H9 (cell line): ENCODE data around the gene LARGE1. TPM values are rescaled to one million over a fixed set of nuclear protein-coding genes. Genes with fewer than 3 reads are reported as not detected.

ENCODE experiments used
- DNase-seq: peaks from one replicate; pipeline ENCODE4 v3.0.0-alpha.2; 2017
- H2AFZ ChIP-seq: one replicate; pipeline ENCODE4 v1.6.1; 2013; ENCODE audit warnings: mild to moderate bottlenecking, low read length, control low read depth, moderate library complexity
- H2AK5ac ChIP-seq: 2 replicates; pipeline ENCODE4 v1.6.1; 2013; ENCODE audit warnings: low read length, control low read depth, mixed read lengths; ENCODE audit not compliant: insufficient read length
- H2BK120ac ChIP-seq: one replicate; pipeline ENCODE4 v1.6.1; 2013; ENCODE audit warnings: low read depth, mild to moderate bottlenecking, low read length, control low read depth, inconsistent platforms; ENCODE audit not compliant: poor library complexity, severe bottlenecking
- H2BK12ac ChIP-seq: 2 replicates; pipeline ENCODE4 v1.6.1; 2013; ENCODE audit warnings: low read length, control low read depth, mixed read lengths, low read depth; ENCODE audit not compliant: insufficient read length
- H2BK15ac ChIP-seq: 2 replicates; pipeline ENCODE4 v1.6.1; 2013; ENCODE audit warnings: low read depth, low read length, control low read depth
- H2BK20ac ChIP-seq: one replicate; pipeline ENCODE4 v1.6.1; 2013; ENCODE audit warnings: low read depth, mild to moderate bottlenecking, low read length, control low read depth, inconsistent platforms; ENCODE audit not compliant: poor library complexity, severe bottlenecking
- H2BK5ac ChIP-seq: 2 replicates; pipeline ENCODE4 v1.6.1; 2013; ENCODE audit warnings: low read length, control low read depth, mixed read lengths; ENCODE audit not compliant: insufficient read length
- H3K14ac ChIP-seq: 2 replicates; pipeline ENCODE4 v1.6.1; 2013; ENCODE audit warnings: low read length, control low read depth; ENCODE audit not compliant: insufficient read depth
- H3K18ac ChIP-seq: 2 replicates; pipeline ENCODE4 v1.6.1; 2013; ENCODE audit warnings: low read depth, mild to moderate bottlenecking, mixed read lengths, low read length, control low read depth; ENCODE audit not compliant: insufficient read length
- H3K23ac ChIP-seq: 2 replicates; pipeline ENCODE4 v1.6.1; 2013; ENCODE audit warnings: low read length, control low read depth, mixed read lengths, low read depth; ENCODE audit not compliant: insufficient read length
- H3K23me2 ChIP-seq: 2 replicates; pipeline ENCODE4 v1.6.1; 2013; ENCODE audit warnings: low read depth, mild to moderate bottlenecking, mixed read lengths, low read length, control low read depth; ENCODE audit not compliant: insufficient read length, poor library complexity, severe bottlenecking
- H3K27ac ChIP-seq: 2 replicates; pipeline ENCODE4 v1.5.1; 2013; ENCODE audit warnings: low read length, control low read depth, mixed read lengths, low read depth; ENCODE audit not compliant: insufficient read length
- H3K27me3 ChIP-seq: 2 replicates; pipeline ENCODE4 v1.6.1; 2013; ENCODE audit warnings: low read length, control low read depth, inconsistent platforms; ENCODE audit not compliant: insufficient read depth
- H3K4ac ChIP-seq: 2 replicates; pipeline ENCODE4 v1.6.1; 2013; ENCODE audit warnings: low read depth, mild to moderate bottlenecking, control low read depth, inconsistent platforms, low read length, moderate library complexity
- H3K4me1 ChIP-seq: 2 replicates; pipeline ENCODE4 v1.6.1; 2013; ENCODE audit warnings: low read length, control low read depth, inconsistent platforms; ENCODE audit not compliant: insufficient read depth
- H3K4me2 ChIP-seq: 2 replicates; pipeline ENCODE4 v1.6.1; 2013; ENCODE audit warnings: low read length, control low read depth, mixed read lengths; ENCODE audit not compliant: insufficient read length, insufficient read depth
- H3K56ac ChIP-seq: 2 replicates; pipeline ENCODE4 v1.6.1; 2013; ENCODE audit warnings: low read depth, mild to moderate bottlenecking, mixed read lengths, low read length, control low read depth; ENCODE audit not compliant: insufficient read length
- H3K79me1 ChIP-seq: 2 replicates; pipeline ENCODE4 v1.6.1; 2013; ENCODE audit warnings: low read depth, mild to moderate bottlenecking, moderate library complexity, low read length, control low read depth, inconsistent platforms; ENCODE audit not compliant: insufficient read depth, poor library complexity, severe bottlenecking
- H3K79me2 ChIP-seq: 2 replicates; pipeline ENCODE4 v1.6.1; 2013; ENCODE audit warnings: low read length, control low read depth, inconsistent platforms; ENCODE audit not compliant: insufficient read depth
- H3K9ac ChIP-seq: 2 replicates; pipeline ENCODE4 v1.6.1; 2013; ENCODE audit warnings: low read length, control low read depth, mixed read lengths; ENCODE audit not compliant: insufficient read length; ENCODE audit errors: extremely low read depth
- H3K9me3 ChIP-seq: one replicate; pipeline ENCODE4 v1.6.1; 2013; ENCODE audit warnings: low read depth, low read length, inconsistent platforms; ENCODE audit not compliant: control insufficient read depth
- H3T11ph ChIP-seq: one replicate; pipeline ENCODE4 v1.6.1; 2013; ENCODE audit warnings: mild to moderate bottlenecking, low read length, control low read depth, inconsistent platforms
- H4K20me1 ChIP-seq: one replicate; pipeline ENCODE4 v1.6.1; 2013; ENCODE audit not compliant: control insufficient read depth, insufficient read length, insufficient read depth
- H4K5ac ChIP-seq: 2 replicates; pipeline ENCODE4 v1.6.1; 2013; ENCODE audit warnings: low read depth, mild to moderate bottlenecking, mixed read lengths, low read length, control low read depth; ENCODE audit not compliant: insufficient read length
- H4K8ac ChIP-seq: replicated peaks from 2 replicates; pipeline ENCODE4 v1.6.1; 2013; ENCODE audit warnings: low read length, control low read depth, mixed read lengths, low read depth; ENCODE audit not compliant: insufficient read length
- H4K91ac ChIP-seq: 2 replicates; pipeline ENCODE4 v1.6.1; 2013; ENCODE audit warnings: low read depth, mild to moderate bottlenecking, moderate library complexity, mixed read lengths, low read length, control low read depth; ENCODE audit not compliant: insufficient read length
- H3K27ac Mint-ChIP-seq, 3 experiments: 2 replicates in 2 of 3; 3 replicates in 1 of 3; pipeline ENCODE4 v1.8.0; 2020 to 2021; ENCODE audit warnings: mixed read lengths in 3 of 3, mild to moderate bottlenecking in 1 of 3, moderate library complexity in 1 of 3
- H3K27me3 Mint-ChIP-seq: 2 replicates; pipeline ENCODE4 v1.8.0; 2021; ENCODE audit warnings: low read depth, mild to moderate bottlenecking, moderate library complexity, mixed read lengths
- H3K36me3 Mint-ChIP-seq, 3 experiments: 2 replicates in 2 of 3; 3 replicates in 1 of 3; pipeline ENCODE4 v1.8.0; 2020 to 2021; ENCODE audit warnings: low read depth in 3 of 3, mixed read lengths in 3 of 3; ENCODE audit not compliant: insufficient read depth in 1 of 3
- H3K4me1 Mint-ChIP-seq, 2 experiments: 2 replicates each; pipeline ENCODE4 v1.8.0; 2020; ENCODE audit warnings: mixed read lengths in 2 of 2
- H3K4me3 Mint-ChIP-seq, 2 experiments: 2 replicates in 1 of 2; 3 replicates in 1 of 2; pipeline ENCODE4 v1.8.0; 2020 to 2021; ENCODE audit warnings: mild to moderate bottlenecking in 2 of 2, mixed read lengths in 2 of 2, moderate library complexity in 1 of 2
- H3K9me3 Mint-ChIP-seq, 2 experiments: 2 replicates in 1 of 2; 3 replicates in 1 of 2; pipeline ENCODE4 v1.8.0; 2020; ENCODE audit warnings: mild to moderate bottlenecking in 2 of 2, mixed read lengths in 2 of 2, moderate library complexity in 1 of 2
- WGBS: extraction: QIAGEN DNeasy Blood & Tissue Kit; methylation state at CpG from one replicate; pipeline ENCODE4 v1.1.7; 2013; ENCODE audit warnings: missing lambda C conversion rate, low lambda C conversion rate, mixed read lengths; ENCODE audit not compliant: insufficient read length; ENCODE audit errors: extremely low coverage; 5-methylcytosine and 5-hydroxymethylcytosine counted together
- total RNA-seq: library from RNA; stranded (reverse); gene quantifications from 2 replicates; pipeline ENCODE4 v1.2.1, GENCODE V29; 2021
- TF ChIP-seq, protein P1 (sequence below): fragments of 200-600 bp; sonication (generic); conservative IDR thresholded peaks from 3 replicates; pipeline ENCODE4 v1.8.0; 2021; ENCODE audit warnings: antibody characterized with exemption, mild to moderate bottlenecking

The LARGE1 gene
- total RNA-seq, 1 experiment from 2014 or later = 43.5 TPM

DNA sequence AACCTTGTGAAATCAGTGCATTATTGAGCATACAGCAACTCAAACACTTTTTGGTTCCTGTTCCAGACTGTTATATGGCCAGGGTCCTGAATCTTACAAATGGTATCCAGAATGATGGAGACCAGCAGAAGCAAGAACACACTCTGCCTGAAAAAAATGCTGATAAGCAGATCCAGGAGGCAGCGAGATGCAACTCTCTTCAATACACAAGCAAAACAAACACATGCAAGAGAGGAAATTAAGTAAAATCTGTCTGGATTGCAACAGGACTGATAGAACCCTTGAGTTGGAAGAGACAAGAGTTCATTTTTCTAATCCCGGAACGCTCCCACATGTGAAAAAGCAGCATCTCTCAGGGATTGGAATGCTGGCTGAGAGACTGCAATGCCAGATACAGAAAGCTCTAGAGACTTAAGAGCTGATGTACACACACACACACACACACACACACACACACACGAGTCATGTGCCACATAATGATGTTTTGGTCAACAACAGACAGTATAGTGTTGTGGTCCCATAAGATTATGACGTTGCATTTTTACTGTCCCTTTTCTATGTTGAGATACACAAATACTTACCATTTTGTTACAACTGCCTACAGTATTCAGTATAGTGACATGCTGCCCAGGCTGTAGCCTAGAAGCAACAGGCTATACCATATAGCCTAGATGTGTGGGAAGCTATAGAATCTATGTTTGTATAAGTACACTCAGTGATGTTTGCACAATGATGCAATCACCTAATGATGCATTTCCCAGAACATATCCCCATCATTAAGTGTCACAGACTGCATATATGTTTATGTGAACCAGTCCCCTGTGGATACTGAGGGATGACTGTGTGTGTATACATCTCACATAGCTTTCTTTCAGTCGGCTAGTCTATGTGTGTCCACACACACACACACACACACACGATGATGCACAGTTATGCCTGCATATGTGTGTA lies 406.6 kb downstream of the LARGE1 start:
- TF ChIP-seq, protein P1, sequence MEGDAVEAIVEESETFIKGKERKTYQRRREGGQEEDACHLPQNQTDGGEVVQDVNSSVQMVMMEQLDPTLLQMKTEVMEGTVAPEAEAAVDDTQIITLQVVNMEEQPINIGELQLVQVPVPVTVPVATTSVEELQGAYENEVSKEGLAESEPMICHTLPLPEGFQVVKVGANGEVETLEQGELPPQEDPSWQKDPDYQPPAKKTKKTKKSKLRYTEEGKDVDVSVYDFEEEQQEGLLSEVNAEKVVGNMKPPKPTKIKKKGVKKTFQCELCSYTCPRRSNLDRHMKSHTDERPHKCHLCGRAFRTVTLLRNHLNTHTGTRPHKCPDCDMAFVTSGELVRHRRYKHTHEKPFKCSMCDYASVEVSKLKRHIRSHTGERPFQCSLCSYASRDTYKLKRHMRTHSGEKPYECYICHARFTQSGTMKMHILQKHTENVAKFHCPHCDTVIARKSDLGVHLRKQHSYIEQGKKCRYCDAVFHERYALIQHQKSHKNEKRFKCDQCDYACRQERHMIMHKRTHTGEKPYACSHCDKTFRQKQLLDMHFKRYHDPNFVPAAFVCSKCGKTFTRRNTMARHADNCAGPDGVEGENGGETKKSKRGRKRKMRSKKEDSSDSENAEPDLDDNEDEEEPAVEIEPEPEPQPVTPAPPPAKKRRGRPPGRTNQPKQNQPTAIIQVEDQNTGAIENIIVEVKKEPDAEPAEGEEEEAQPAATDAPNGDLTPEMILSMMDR = no peak

More for the DNA sequence above, 406.6 kb downstream of the LARGE1 start:
- H3K4me3 Mint-ChIP-seq = no peak overlapping the region
- Histone ChIP-seq H4K5ac (no peak overlapping the region), H3K14ac (no peak overlapping the region), H3K79me2 (no peaks in the 10 kb centered on the region), H2BK12ac (no peak overlapping the region), H4K20me1 (no peaks in the 10 kb centered on the region), H3K27ac (no peak overlapping the region), H3K4me2 (no peak overlapping the region), H2BK120ac (no peak overlapping the region), H2BK15ac (no peak overlapping the region), H4K8ac (no peak overlapping the region), H3K9me3 (no peaks in the 10 kb centered on the region), H3K23me2 (no peaks in the 10 kb centered on the region), H2AFZ (no peak overlapping the region), H3T11ph (no peak overlapping the region), H3K23ac (no peak overlapping the region), H2BK5ac (no peak overlapping the region), H3K9ac (no peak overlapping the region), H2AK5ac (no peak overlapping the region), H3K4ac (no peak overlapping the region), H2BK20ac (no peak overlapping the region), H3K4me1 (no peaks in the 10 kb centered on the region), H3K27me3 (no peaks in the 10 kb centered on the region), H3K79me1 (no peaks in the 10 kb centered on the region), H4K91ac (no peak overlapping the region), H3K18ac (no peak overlapping the region), H3K56ac (no peak overlapping the region)
- DNase-seq = no peak
- H3K4me1 Mint-ChIP-seq = peaks cover 4 to 18% of the 10 kb centered on the region in 2 experiments
- H3K27ac Mint-ChIP-seq = peak overlapping the region in 1 of 3 experiments; percentile 97; a peak in 2 of 7 replicates
- no peaks in the 10 kb centered on the region; a peak in 1 of 7 replicates for H3K36me3 Mint-ChIP-seq
- H3K27me3 Mint-ChIP-seq = no peaks in the 10 kb centered on the region
- H3K9me3 Mint-ChIP-seq = no peaks in the 10 kb centered on the region
- no CpG with 5 or more reads among the region's 7 CpGs for WGBS
